Putamen (tissue), 1 donor: ENCODE measurements around the gene NEK5.
"Not testable (repeated sequence)": the region's sequence is repeated elsewhere in the genome, so short reads cannot be mapped to it uniquely, and the experiment has no call there.

Source experiments
- DNase-seq: peaks from one replicate; pipeline ENCODE4 v3.0.0-alpha.2; 2016; ENCODE audit warnings: low spot score

Gene NEK5

GRCh38 chr13:52136763-52137162 is 7.9 kb upstream of the NEK5 start:
- no peak for DNase-seq

GRCh38 chr13:52130641-52131040 is 1.8 kb upstream of the NEK5 start:
- DNase-seq: no peak

GRCh38 chr13:52127783-52128702 is 830 bp downstream of the NEK5 start:
- peak; percentile 70 for DNase-seq

GRCh38 chr13:52127378-52127777 is 1.5 kb downstream of the NEK5 start:
- DNase-seq: no peak

- DNase-seq: no peak
These were observed 3.3 kb downstream of the NEK5 start for GRCh38 chr13:52125547-52125946.

- no peak for DNase-seq
These were observed 10.3 kb downstream of the NEK5 start for GRCh38 chr13:52118595-52118994.

- no peak for DNase-seq
These were observed 10.8 kb downstream of the NEK5 start for GRCh38 chr13:52118095-52118494.

- no peak for DNase-seq
These were observed 16.3 kb downstream of the NEK5 start for GRCh38 chr13:52112591-52112990.

- DNase-seq: no peak
These were observed 19.7 kb downstream of the NEK5 start for GRCh38 chr13:52109116-52109670.

GRCh38 chr13:52105841-52106240 is 23.0 kb downstream of the NEK5 start:
- no peak for DNase-seq

GRCh38 chr13:52104624-52105023 is 24.2 kb downstream of the NEK5 start:
- no peak for DNase-seq

GRCh38 chr13:52103386-52103785 is 25.5 kb downstream of the NEK5 start:
- DNase-seq: no peak

- DNase-seq: not testable (repeated sequence)
These were observed 26.4 kb downstream of the NEK5 start for GRCh38 chr13:52102423-52102822.

- DNase-seq: no peak
These were observed 31.7 kb downstream of the NEK5 start for GRCh38 chr13:52097197-52097596.

- DNase-seq: no peak
These were observed 32.1 kb downstream of the NEK5 start for GRCh38 chr13:52096748-52097147.

- no peak for DNase-seq
These were observed 32.8 kb downstream of the NEK5 start for GRCh38 chr13:52096062-52096461.

GRCh38 chr13:52092087-52092486 is 36.8 kb downstream of the NEK5 start:
- no peak for DNase-seq

- DNase-seq: no peak
These were observed 37.4 kb downstream of the NEK5 start for GRCh38 chr13:52091473-52091872.

GRCh38 chr13:52085421-52085820 is 43.5 kb downstream of the NEK5 start:
- no peak for DNase-seq

GRCh38 chr13:52084981-52085380 is 43.9 kb downstream of the NEK5 start:
- not testable (repeated sequence) for DNase-seq

- no peak for DNase-seq
These were observed 46.3 kb downstream of the NEK5 start for GRCh38 chr13:52082601-52083000.

- not testable (repeated sequence) for DNase-seq
These were observed 49.0 kb downstream of the NEK5 start for GRCh38 chr13:52079891-52080290.

- no peak for DNase-seq
These were observed 57.8 kb downstream of the NEK5 start for GRCh38 chr13:52070929-52071523.
